H1 (cell line): ENCODE measurements around the gene CIB4.

Source experiments
- CEBPB ChIP-seq: IDR thresholded peaks from 2 replicates; pipeline ENCODE4 v1.6.1; 2012; ENCODE audit warnings: low read depth, low read length
- CREB1 ChIP-seq: IDR thresholded peaks from 2 replicates; pipeline ENCODE4 v1.6.1; 2012; ENCODE audit warnings: inconsistent platforms
- CTCF ChIP-seq, 3 experiments: IDR thresholded peaks; 1 replicate in 2 of 3; 2 replicates in 1 of 3; pipeline versions ENCODE4 v1.5.1 to v1.6.1; 2011; ENCODE audit warnings: low read length in 3 of 3, mild to moderate bottlenecking in 3 of 3, inconsistent platforms in 2 of 3, low read depth in 1 of 3, moderate library complexity in 1 of 3; ENCODE audit not compliant: insufficient read depth in 1 of 3; ENCODE audit errors: control extremely low read depth in 1 of 3
- JUND ChIP-seq: IDR thresholded peaks from 2 replicates; pipeline ENCODE4 v1.6.1; 2011; ENCODE audit warnings: mild to moderate bottlenecking, improper control_type of control experiment, low read length
- MAFK ChIP-seq: IDR thresholded peaks from 2 replicates; pipeline ENCODE4 v1.6.1; 2012; ENCODE audit warnings: low read depth, mild to moderate bottlenecking, improper control_type of control experiment, low read length
- MAX ChIP-seq: IDR thresholded peaks from 2 replicates; pipeline ENCODE4 v1.6.1; 2012; ENCODE audit warnings: inconsistent platforms
- NANOG ChIP-seq: IDR thresholded peaks from 2 replicates; pipeline ENCODE4 v1.6.1; 2011; ENCODE audit warnings: low read length, low read depth, mild to moderate bottlenecking, inconsistent platforms; ENCODE audit not compliant: insufficient read depth, poor library complexity, severe bottlenecking
- TAF1 ChIP-seq: IDR thresholded peaks from 2 replicates; pipeline ENCODE4 v1.6.1; 2011; ENCODE audit warnings: mild to moderate bottlenecking, low read depth, low read length
- ZNF274 ChIP-seq: IDR thresholded peaks from 2 replicates; pipeline ENCODE4 v1.7.0; 2012; ENCODE audit warnings: low read length, borderline replicate concordance; ENCODE audit errors: extremely low read depth

- TF ChIP-seq JUND (no peak), CEBPB (no peak), MAX (no peak), TAF1 (no peak), CTCF (IDR thresholded peaks at IDR 0.05; ENCODE audit: control extremely low read depth in 1 of 3, insufficient read depth in 1 of 3, low read depth in 1 of 3, low read length in 3 of 3) (no peak), MAFK (no peak), CREB1 (no peak), ZNF274 (no peak), NANOG (no peak)
These were observed 19.3 kb upstream of the CIB4 start for GRCh38 chr2:26660363-26660962.
